Astrocyte of the spinal cord (primary cell): Measurements from ENCODE around the gene TIMM8A.
"Not testable (repeated sequence)": the region's sequence is repeated elsewhere in the genome, so short reads cannot be mapped to it uniquely, and the experiment has no call there.

Source experiments
- DNase-seq: peaks from one replicate; pipeline ENCODE4 v3.0.0; 2011; ENCODE audit warnings: low read depth, low spot score
- H3K4me3 ChIP-seq: 2 replicates; pipeline ENCODE4 v1.5.1; 2011; ENCODE audit warnings: low read depth, mild to moderate bottlenecking, low read length, moderate library complexity
- in situ Hi-C: cut with HindIII; loops from 2 replicates; pipeline ENCODE4 v1.10.0; 2017; ENCODE audit warnings: low sequenced_read_pairs
- TF ChIP-seq, protein P1 (sequence below): IDR thresholded peaks from 2 replicates; pipeline ENCODE4 v1.5.1; 2012; ENCODE audit warnings: low read depth, mild to moderate bottlenecking, low read length, inconsistent platforms

Gene TIMM8A

GRCh38 chrX:101337776-101338271 lies 10.7 kb downstream of the TIMM8A start:
- H3K4me3 ChIP-seq, result no peak overlapping the region
- TF ChIP-seq, protein P1, sequence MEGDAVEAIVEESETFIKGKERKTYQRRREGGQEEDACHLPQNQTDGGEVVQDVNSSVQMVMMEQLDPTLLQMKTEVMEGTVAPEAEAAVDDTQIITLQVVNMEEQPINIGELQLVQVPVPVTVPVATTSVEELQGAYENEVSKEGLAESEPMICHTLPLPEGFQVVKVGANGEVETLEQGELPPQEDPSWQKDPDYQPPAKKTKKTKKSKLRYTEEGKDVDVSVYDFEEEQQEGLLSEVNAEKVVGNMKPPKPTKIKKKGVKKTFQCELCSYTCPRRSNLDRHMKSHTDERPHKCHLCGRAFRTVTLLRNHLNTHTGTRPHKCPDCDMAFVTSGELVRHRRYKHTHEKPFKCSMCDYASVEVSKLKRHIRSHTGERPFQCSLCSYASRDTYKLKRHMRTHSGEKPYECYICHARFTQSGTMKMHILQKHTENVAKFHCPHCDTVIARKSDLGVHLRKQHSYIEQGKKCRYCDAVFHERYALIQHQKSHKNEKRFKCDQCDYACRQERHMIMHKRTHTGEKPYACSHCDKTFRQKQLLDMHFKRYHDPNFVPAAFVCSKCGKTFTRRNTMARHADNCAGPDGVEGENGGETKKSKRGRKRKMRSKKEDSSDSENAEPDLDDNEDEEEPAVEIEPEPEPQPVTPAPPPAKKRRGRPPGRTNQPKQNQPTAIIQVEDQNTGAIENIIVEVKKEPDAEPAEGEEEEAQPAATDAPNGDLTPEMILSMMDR, result no peak
- in situ Hi-C loops, result no loop called here
- DNase-seq, result no peak

DNA sequence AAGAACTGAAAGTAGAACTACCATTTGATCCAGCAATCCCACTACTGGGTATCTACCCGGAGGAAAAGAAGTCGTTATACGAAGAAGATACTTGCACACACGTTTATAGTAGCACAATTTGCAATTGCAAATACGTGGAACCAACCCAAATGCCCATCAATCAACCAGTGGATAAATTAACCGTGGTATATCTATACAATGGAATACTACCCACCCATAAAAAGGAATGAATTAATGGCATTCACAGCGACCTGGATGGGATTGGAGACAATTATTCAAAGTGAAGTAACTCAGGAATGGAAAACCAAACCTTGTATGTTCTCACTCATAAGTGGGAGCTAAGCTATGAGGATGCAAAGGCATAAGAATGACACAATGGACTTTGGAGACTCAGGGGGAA lies 14.2 kb downstream of the TIMM8A start:
- in situ Hi-C loops, H3K4me3 ChIP-seq, DNase-seq: not testable (repeated sequence)

DNA sequence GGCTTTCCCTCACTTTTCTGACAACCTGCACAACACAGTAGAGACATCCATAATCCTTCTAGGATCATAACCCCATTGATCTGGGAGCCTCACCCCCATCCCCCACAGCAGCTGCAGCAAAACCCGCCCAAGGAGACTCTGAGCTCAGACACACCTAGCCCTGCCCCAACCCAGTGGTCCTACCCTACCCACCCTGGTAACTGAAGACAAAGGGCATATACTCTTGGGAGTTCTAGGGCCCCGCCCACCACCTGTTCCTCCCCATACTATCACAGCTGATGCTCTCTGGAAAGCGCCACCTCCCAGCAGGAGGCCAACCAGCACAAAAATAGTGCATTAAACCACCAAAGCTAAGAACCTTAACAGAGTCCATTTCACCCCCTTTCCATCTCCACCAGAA lies 21.9 kb downstream of the TIMM8A start:
- DNase-seq, in situ Hi-C loops, H3K4me3 ChIP-seq: not testable (repeated sequence)

DNA sequence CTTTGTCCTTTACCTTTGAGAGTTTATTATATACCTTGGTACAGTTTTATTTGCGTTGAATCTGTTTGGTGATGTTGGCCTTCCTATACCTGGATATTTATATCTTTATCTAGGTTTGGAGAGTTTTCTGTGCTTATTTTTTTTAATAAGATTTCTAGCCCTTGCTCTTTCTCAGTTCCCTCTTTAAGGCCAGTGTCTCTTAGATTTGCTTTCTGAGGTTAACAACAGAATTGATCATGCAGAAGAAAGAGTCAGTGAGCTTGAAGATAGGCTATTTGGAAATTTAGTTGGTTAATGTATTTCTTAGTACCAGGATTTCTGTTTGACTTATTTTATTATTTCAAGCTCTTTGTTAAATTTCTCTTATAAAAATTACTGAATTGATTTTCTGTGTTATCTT lies 44.8 kb downstream of the TIMM8A start:
- no peak for DNase-seq
- TF ChIP-seq, protein P1, result no peak
- in situ Hi-C loops, result no loop called here
- H3K4me3 ChIP-seq, result no peak overlapping the region
